NCI-H82 (cell line): ENCODE results near the gene RGL1.
A peak's percentile ranks its signal among the peaks of the same experiment; 100 is the strongest.

Experiments used
- DNase-seq: peaks from one replicate; lab custom pipeline; 2025; lab: John Stamatoyannopoulos, UW

Gene RGL1

GRCh38 chr1:183869664-183870063 lies 64.7 kb downstream of the RGL1 start:
- DNase-seq = no peak

- no peak for DNase-seq
Observed at GRCh38 chr1:183870351-183871077, 65.6 kb downstream of the RGL1 start.

DNA sequence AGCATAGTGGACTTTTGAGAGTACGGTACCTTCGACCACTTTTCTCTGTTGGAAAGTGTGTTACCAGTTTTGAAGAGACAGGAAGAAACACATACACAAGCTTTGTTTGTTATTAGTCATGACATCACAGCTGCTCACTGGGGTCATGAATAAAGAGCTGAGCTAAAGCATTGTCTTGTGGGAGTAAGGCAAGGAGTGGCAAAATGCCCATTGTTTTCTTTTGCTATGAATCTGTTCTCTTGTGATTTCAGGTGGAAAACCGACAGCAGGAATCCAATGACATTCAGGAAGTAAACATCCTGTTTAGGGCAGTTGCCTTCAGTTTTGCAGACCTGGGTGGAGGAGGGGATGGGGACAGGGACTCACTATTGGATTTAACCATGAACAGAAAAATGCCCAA lies 66.2 kb downstream of the RGL1 start:
- DNase-seq = no peak

- DNase-seq = no peak
Observed at GRCh38 chr1:183871601-183872000, 66.7 kb downstream of the RGL1 start.

- DNase-seq = no peak
Observed at GRCh38 chr1:183872403-183872802, 67.5 kb downstream of the RGL1 start.

DNA sequence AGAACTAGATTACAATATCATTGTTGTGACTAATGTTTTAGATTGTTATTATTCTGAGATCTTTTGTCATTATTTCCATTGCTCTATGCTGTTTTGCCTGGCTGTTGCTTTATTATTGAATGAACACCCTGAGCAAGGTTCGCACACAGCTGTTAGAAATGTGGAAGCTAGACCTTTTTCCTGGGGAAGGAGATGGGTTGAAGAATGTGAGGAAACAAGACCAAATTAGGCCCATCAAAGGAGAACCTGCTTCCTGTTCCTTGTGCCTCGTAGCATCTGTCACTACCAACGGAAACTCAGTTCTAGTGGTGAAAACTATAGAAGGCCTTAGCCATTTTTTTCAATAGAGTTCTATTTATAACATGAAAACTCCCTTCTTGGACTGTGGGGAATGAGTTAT lies 68.7 kb downstream of the RGL1 start:
- peak; percentile 23 for DNase-seq

DNA sequence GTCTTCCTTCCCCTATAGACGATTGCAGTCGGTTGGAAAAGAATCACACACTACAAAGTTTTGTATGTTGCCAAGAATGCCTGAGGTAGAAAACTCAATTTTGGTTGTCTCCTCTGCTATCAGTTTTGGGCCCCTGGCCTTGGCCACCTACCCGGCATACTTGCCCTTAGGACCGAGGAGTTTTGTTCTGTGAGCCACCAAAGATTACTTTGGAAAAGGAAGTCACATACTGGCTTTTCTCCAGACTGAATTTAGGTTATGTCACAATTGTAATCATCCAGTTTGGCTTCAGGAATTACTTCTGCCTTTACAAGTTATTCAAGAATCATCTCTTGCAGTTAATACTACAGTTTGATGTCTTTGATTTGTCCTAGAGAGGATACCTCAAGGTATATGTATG lies 71.4 kb downstream of the RGL1 start:
- no peak for DNase-seq

- DNase-seq = no peak
Observed at GRCh38 chr1:183877053-183877720, 72.3 kb downstream of the RGL1 start.

DNA sequence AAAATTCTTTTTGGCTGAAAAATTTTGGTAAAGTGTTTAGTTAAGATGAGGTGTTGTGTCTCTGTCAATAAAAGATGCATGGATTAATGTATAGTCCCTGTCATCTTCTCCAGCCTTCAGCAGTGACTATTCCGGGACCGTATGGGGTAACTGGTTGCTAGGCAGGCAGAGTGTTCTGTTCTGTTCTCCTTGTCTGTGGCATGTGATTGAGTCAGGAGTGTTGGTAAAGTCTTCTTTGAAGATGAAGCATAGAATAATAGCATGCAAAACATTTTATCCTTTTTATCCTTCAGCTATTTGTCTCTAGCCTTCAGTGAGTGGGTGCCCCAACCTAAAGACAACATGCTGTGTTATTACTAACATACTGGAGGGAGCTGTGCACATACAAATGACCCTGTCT lies 74.6 kb downstream of the RGL1 start:
- DNase-seq = no peak

- DNase-seq = peak; percentile 58
Observed at GRCh38 chr1:183879966-183880365, 75.0 kb downstream of the RGL1 start.

DNA sequence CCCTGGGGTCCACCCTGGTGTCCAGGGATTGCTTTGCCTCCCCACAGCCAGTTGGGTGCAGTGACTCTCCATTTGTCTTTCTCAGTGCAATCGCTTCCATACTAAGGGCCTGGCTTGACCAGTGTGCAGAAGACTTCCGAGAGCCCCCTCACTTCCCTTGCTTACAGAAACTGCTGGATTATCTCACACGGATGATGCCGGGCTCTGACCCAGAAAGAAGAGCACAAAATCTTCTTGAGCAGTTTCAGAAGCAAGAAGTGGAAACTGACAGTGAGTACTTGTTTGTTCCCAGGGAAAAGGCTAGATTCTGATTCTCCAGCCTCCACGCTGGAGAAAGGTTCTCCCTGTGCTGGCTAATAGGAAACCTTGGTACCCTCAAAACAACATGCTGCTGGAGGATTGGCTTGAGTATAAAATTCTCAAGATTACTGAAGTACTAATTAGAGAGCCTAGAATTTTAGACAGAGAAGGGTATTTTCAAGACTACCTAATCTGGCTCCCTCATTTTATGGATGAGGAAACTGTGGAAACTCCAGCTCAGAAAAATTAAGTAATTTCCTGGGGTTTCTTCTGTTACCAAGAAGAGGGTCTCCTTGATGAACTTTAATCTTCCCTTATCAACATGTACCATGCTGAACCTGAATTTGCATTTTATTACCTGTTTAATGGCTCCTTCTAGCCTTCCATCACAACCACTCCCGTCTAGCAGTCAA lies 75.8 kb downstream of the RGL1 start:
- DNase-seq = no peak

DNA sequence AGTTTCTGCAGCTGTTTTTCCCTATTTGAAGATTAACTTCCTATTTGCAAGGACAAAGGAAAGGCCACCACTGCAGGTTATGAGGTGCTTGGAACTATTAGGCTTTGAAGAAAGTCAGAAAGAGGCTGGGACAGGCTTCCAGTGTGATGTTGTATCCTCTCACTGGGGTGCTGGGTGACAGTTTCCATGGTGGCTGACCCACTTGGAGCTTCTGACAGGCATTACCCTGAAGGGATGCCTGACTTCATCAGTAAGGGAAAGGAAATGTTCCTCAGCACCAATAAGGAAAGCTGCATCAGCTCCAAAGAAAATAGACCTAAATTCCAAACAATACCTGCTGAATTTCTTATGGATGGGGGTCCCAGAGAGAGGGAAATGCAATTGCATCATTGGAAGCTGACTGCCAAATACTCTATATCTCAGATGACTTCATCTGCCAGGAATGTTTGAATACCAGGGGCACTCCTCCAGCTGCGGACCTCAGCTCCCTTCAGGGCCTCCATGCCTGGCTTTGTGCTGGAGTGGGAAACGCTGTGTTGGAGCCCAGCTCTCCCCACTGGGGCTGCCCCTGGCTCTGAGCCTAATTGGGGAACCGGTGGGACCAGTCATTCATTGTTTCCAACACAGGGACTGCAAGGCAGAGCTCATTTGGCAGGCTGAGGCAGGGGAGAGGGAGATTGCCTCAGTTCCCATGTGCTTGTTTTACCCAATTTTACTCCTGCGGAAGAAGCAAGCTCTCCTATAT lies 76.6 kb downstream of the RGL1 start:
- DNase-seq = no peak

GRCh38 chr1:183882335-183883167 lies 77.6 kb downstream of the RGL1 start:
- no peak for DNase-seq

DNA sequence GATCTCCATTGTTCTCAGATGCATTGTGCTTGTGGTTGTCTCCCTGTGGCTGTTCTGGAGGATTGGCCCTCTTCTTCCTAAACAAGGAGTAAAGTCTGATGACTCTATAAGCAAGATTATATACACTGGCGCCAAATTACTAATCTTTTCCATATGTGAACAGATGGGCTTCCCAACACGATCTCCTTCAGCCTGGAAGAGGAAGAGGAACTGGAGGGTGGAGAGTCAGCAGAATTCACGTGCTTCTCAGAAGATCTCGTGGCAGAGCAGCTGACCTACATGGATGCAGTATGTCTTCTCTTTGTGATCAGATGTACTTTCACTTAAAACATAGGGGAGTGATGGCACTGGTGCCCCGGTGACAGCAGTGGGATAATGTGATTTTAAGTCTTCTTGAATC lies 78.7 kb downstream of the RGL1 start:
- DNase-seq = peak; percentile 91

DNA sequence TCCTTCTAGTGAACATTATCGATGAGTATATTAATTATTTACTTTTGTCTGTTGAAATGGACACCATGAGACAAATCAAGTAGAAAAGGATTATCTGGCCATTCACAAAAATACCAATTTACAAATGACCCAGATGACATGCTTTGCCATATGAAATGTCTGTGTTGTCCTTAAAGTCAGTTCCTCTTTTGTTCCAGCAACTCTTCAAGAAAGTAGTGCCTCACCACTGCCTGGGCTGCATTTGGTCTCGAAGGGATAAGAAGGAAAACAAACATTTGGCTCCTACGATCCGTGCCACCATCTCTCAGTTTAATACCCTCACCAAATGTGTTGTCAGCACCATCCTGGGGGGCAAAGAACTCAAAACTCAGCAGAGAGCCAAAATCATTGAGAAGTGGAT lies 79.6 kb downstream of the RGL1 start:
- DNase-seq = no peak

DNA sequence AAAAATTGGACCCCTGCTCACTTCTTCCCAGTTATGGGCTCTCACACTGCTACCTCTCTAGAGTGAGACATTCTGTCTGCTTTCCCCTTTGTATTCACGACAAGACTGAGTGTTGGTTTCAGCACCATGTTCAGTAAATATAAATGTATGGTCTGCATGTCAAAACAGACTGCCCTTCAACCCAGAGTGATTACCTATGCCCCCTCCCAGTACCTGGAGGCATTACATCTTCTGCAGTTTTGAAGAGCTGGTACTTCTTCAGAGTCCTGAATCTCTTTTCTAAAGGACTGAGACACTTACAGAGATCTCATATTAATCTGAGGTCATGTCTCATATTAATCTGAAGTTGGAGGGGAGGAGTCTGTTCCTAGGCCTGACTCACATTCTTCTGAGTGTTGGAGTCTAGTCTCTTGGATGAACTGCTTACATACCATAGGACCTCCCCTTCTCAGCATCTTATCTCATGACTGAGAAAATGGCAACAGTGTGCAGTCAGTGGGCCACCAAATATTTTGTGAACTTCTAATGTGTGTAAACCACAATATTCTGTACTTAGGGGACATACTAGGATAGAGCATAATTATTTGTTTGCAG lies 80.3 kb downstream of the RGL1 start:
- DNase-seq = no peak

DNA sequence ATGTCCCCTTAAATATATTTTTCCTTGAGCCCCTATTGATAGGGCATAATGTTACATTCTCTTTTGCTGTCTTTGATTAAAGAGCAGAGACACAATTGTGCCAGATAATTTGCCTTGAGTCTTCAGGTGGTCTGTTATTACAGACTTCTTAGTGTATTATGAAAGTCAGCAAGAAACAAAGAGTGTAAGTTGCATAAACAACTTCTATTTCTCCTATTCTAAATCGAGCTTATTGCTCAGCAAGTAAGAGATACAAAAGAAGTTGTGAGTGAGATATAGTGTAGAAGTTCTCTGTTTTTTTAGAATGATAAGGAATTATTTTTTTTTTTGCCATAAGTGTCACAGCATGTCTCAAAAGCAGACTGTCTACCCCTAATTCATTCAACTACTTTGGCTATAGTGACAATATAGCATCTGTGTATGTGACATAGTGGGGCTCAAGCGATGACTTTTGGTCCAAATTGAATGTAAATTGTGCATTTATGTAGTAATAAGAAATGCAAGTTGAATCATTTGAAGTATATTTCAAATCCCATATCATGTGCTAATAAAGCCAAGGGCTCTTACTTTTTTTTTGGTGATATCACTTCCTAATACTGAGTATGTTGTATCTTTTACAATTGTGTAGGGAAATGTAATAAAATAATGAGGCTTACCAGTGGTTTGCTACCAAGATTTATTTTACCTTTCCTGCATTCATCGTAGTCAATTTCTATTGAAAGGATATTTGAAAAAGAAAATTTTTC lies 81.3 kb downstream of the RGL1 start:
- DNase-seq = no peak

DNA sequence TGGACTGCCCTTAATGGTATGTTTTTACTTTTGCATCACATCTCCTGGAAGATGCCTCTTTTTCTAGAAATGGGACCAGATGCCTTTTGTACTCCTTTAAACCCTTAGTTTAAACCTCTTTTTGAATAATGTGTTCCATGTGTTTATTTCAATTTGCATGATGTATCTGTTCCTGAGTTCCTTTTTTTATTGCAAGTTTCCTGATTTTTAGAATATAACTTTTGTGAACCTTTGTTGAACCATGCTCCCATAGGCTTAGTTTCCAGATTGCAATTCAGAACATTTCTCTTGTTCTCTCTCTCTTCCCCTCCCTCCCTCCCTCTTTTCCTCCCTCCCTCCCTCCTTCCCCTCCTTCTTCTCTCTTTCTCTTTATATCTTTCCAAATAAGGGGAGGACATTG lies 81.9 kb downstream of the RGL1 start:
- DNase-seq = no peak

DNA sequence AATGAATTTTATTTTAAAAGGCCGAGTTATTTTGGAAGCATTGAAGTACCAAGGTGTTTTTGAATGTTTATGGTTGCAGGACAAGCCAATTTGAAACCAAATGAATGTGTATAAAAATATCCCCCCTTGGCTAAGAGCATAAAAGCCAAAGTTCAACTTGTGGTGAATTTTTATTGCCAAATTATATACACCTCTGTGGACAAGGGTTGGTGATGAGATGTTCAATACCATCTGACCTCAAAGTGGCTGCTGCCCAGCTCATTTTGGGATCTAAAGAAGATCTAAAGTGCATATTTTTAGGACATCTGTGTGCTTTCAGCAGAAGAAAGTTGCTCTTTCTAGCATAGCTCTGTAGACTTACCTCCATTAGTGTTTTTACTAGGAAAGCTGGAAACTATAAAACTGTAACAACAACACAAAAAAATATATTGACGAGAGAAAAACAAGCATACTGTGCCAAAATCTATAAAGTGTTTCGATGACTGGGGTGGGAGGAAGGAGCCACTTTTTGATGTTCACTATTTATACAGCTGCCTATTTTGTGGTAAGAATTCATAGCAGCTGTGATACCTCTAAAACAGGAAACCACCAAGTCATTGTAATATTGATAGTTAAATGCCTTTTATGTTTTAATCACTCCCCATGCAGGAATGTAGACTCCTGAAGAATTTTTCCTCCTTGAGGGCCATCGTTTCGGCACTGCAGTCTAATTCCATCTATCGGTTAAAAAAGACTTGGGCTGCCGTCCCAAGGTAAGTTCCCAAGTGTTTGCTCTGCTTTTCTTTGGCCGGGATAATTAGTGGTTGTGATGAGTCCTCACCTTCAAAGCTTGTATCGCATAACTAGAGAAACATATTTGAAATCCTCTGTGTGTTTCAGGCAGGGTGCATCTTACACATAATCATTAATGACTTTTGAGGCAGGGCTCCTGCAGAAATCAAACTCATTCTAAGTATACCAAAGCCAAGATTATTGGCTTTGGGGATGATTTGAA lies 83.2 kb downstream of the RGL1 start:
- DNase-seq = no peak
